ENCODE data around the gene PPP2R5E.

Gene PPP2R5E

DNA sequence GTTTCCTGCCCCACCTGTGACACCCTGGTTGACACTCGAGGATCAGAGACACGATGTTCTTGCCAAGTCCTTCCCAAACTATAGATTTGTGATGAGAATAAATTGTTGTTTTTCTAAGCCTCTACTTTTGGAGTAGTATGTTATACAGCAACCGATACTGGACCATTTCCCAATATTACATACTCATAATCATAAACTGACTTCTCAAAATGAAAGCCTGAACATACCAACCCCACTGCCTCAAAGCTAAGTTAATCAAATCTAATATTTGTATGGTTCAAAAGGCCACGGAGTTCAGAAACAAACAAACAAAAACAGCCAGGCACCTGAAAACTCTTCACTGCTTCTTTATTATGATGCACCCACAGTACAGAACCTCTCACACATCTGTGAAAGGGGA, 172.1 kb downstream of the PPP2R5E start:
- TF ChIP-seq, protein P1, sequence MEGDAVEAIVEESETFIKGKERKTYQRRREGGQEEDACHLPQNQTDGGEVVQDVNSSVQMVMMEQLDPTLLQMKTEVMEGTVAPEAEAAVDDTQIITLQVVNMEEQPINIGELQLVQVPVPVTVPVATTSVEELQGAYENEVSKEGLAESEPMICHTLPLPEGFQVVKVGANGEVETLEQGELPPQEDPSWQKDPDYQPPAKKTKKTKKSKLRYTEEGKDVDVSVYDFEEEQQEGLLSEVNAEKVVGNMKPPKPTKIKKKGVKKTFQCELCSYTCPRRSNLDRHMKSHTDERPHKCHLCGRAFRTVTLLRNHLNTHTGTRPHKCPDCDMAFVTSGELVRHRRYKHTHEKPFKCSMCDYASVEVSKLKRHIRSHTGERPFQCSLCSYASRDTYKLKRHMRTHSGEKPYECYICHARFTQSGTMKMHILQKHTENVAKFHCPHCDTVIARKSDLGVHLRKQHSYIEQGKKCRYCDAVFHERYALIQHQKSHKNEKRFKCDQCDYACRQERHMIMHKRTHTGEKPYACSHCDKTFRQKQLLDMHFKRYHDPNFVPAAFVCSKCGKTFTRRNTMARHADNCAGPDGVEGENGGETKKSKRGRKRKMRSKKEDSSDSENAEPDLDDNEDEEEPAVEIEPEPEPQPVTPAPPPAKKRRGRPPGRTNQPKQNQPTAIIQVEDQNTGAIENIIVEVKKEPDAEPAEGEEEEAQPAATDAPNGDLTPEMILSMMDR (IDR thresholded peaks at IDR 0.05; ENCODE audit: insufficient read depth, low read length, poor library complexity, severe bottlenecking) = no peak
- no peaks in the 10 kb centered on the region for H3K36me3 ChIP-seq (ENCODE audit: control insufficient read depth, insufficient read depth, low read length)
- no peak overlapping the region for H3K4me3 ChIP-seq (replicated peaks; ENCODE audit: low read depth, low read length)
- DNase-seq (ENCODE audit: extremely low read depth, insufficient read length) = no peak
- no peaks in the 10 kb centered on the region for H3K27me3 ChIP-seq (replicated peaks; ENCODE audit: control insufficient read depth, insufficient read depth, low read length)

DNA sequence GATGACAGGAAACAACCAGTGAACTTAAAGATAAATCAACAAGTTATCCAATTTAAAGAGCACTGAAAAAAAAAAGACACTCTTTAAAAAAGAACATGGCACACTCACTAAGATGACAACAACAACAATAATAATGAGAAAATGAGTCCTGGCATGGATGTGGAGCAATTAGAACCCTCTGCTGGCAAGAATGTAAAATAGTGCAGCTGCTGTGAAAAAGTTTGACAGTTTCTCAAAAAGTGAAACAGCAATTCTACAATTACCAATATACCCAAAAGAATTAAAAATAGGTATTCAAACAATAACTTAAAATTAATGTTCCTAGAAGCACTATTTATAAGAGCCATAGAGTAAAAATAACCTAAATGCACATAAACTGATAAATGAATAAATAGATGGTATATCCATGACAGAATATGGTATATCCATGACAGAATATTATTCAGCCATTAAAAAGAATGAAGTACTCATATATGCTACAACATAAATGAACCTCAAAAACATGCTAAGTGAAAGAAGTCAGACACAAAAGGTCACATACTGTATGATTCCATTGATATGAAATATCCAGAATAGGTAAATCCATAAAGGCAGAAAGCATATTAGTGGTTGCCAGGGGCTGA, 175.3 kb downstream of the PPP2R5E start:
- DNase-seq (ENCODE audit: extremely low read depth, insufficient read length) = no peak
- Histone ChIP-seq H3K4me3 (replicated peaks; ENCODE audit: low read depth, low read length) (no peak overlapping the region), H3K27me3 (replicated peaks; ENCODE audit: control insufficient read depth, insufficient read depth, low read length) (no peaks in the 10 kb centered on the region), H3K36me3 (ENCODE audit: control insufficient read depth, insufficient read depth, low read length) (no peaks in the 10 kb centered on the region)
- TF ChIP-seq, protein P1 (IDR thresholded peaks at IDR 0.05; ENCODE audit: insufficient read depth, low read length, poor library complexity, severe bottlenecking) = no peak

DNA sequence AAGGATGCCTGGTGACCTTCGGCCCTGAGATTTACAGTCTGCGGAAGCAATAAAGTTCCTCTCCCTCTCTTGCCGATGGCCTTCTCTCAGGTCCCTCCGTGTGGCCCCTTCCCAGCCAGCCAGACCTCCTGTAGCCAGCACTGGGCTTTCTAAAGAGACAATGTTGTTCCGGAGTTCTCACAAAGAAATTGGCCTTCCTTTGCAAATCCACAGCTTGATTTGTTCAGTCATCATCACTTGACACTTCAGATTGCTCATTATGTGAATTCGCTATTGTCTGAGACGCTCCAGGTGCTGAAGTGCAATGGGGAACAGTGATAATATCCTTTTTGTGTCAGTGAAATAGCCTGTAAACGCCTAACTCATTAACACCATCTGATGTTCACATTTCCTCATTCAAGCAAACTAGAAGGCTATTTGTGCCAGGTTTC, 180.8 kb downstream of the PPP2R5E start:
- Histone ChIP-seq H3K36me3 (ENCODE audit: control insufficient read depth, insufficient read depth, low read length) (no peaks in the 10 kb centered on the region), H3K4me3 (replicated peaks; ENCODE audit: low read depth, low read length) (no peak overlapping the region), H3K27me3 (replicated peaks; ENCODE audit: control insufficient read depth, insufficient read depth, low read length) (no peaks in the 10 kb centered on the region)
- TF ChIP-seq, protein P1 (IDR thresholded peaks at IDR 0.05; ENCODE audit: insufficient read depth, low read length, poor library complexity, severe bottlenecking) = no peak
- DNase-seq (ENCODE audit: extremely low read depth, insufficient read length) = no peak

DNA sequence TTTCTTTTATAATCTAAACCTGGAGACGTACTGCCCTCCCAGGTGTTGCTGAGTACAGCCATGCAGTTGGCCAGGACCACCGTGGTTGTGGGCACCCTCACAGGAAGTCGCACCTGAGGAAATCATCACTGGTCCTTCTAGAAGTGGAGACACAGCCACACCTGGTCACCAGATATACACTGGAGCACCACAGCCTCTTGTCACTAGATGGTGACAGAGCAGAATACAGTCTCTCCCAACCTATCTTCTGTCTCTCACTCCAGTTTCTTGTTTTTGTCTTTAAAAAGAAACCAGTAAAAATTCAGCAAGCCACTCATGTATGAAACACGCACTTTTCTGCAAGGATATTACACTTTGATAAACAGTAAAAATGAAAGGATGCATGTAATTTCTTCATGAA, 181.4 kb downstream of the PPP2R5E start:
- DNase-seq (ENCODE audit: extremely low read depth, insufficient read length) = no peak
- no peak overlapping the region for H3K4me3 ChIP-seq (replicated peaks; ENCODE audit: low read depth, low read length)
- TF ChIP-seq, protein P1 (IDR thresholded peaks at IDR 0.05; ENCODE audit: insufficient read depth, low read length, poor library complexity, severe bottlenecking) = peak; percentile 24
- H3K36me3 ChIP-seq (ENCODE audit: control insufficient read depth, insufficient read depth, low read length) = no peaks in the 10 kb centered on the region
- no peaks in the 10 kb centered on the region for H3K27me3 ChIP-seq (replicated peaks; ENCODE audit: control insufficient read depth, insufficient read depth, low read length)

DNA sequence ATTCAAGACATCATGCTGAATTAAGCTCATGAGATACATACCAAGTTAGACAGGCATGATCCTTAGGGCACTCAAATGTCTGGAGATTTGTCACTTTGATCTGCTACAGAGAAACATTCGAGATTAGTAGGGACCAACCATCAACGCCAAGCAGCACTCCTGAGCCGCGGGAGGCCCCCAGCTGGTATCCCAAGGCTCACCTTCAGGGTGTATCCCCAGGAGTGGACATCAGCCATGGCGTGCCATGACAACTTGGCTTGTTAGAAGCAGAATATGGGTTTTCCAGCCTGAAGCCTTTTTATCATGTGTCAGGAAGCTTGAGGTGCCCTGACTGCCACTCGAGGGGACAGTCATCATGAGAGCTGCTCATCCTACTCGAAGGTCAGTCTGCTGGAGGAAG, 185.3 kb downstream of the PPP2R5E start:
- no peak overlapping the region for H3K4me3 ChIP-seq (replicated peaks; ENCODE audit: low read depth, low read length)
- H3K36me3 ChIP-seq (ENCODE audit: control insufficient read depth, insufficient read depth, low read length) = no peaks in the 10 kb centered on the region
- H3K27me3 ChIP-seq (replicated peaks; ENCODE audit: control insufficient read depth, insufficient read depth, low read length) = no peaks in the 10 kb centered on the region; the same call in 1 of the 2 replicates
- DNase-seq (ENCODE audit: extremely low read depth, insufficient read length) = no peak
- TF ChIP-seq, protein P1 (IDR thresholded peaks at IDR 0.05; ENCODE audit: insufficient read depth, low read length, poor library complexity, severe bottlenecking) = no peak

DNA sequence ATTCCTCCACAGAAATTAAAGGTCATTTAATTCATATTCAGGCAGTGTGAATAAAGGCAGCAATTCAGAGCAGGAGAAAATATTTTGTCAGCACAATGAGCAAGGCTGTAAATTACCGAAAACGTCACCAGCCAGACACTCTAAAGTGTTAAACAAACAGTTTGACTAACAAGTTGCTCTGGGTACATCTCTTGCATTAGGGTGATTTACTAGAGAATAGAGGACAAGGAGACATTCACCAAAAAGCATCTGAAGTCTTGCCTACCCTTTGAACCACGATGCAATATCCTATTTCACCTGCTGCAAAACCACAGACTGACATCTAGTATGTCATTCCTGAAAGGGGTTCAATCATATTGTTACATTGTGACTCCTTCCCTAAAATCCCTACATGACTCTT, 197.4 kb downstream of the PPP2R5E start:
- no peaks in the 10 kb centered on the region; the same call in 1 of the 2 replicates for H3K27me3 ChIP-seq (replicated peaks; ENCODE audit: control insufficient read depth, insufficient read depth, low read length)
- TF ChIP-seq, protein P1 (IDR thresholded peaks at IDR 0.05; ENCODE audit: insufficient read depth, low read length, poor library complexity, severe bottlenecking) = no peak
- no peak overlapping the region for H3K4me3 ChIP-seq (replicated peaks; ENCODE audit: low read depth, low read length)
- no peaks in the 10 kb centered on the region for H3K36me3 ChIP-seq (ENCODE audit: control insufficient read depth, insufficient read depth, low read length)
- no peak for DNase-seq (ENCODE audit: extremely low read depth, insufficient read length)
